Neural cell (in vitro differentiated cells): Measurements from ENCODE around the gene PRKAG3. TPM values are rescaled to one million over a fixed set of nuclear protein-coding genes. Genes with fewer than 3 reads are reported as not detected.

ENCODE experiments used
- H2AFZ ChIP-seq: fragments of 200-600, 300-800 bp; sonication (generic), shearing (Covaris generic); 2 replicates; pipeline ENCODE4 v1.6.0; 2014; ENCODE audit warnings: low read depth, mild to moderate bottlenecking, antibody characterized with exemption, low read length, moderate library complexity
- H3F3A ChIP-seq: fragments of 200-600 bp; shearing (Covaris generic); 2 replicates; pipeline ENCODE4 v1.6.1; 2016; ENCODE audit warnings: mild to moderate bottlenecking, moderate library complexity, mixed read lengths, antibody characterized with exemption, low read length; ENCODE audit not compliant: insufficient read depth, poor library complexity, severe bottlenecking
- H3K27ac ChIP-seq: fragments of 200-600, 300-800 bp; sonication (generic), shearing (Covaris generic); 2 replicates; pipeline ENCODE4 v1.5.1; 2014; ENCODE audit warnings: mild to moderate bottlenecking, low read length, moderate library complexity
- H3K27me3 ChIP-seq: fragments of 300-800, 200-600 bp; sonication (generic), shearing (Covaris generic); 2 replicates; pipeline ENCODE4 v1.6.0; 2014; ENCODE audit warnings: mild to moderate bottlenecking, low read depth, low read length, moderate library complexity; ENCODE audit not compliant: insufficient read depth
- H3K36me3 ChIP-seq: fragments of 300-800, 200-600 bp; sonication (generic), shearing (Covaris generic); 2 replicates; pipeline ENCODE4 v1.5.1; 2014; ENCODE audit warnings: mild to moderate bottlenecking, antibody characterized with exemption, low read length, moderate library complexity; ENCODE audit not compliant: insufficient read depth
- H3K4me2 ChIP-seq: fragments of 300-800, 200-600 bp; sonication (generic), shearing (Covaris generic); 2 replicates; pipeline ENCODE4 v1.6.0; 2014; ENCODE audit warnings: mild to moderate bottlenecking, low read length
- H3K4me3 ChIP-seq: fragments of 300-800, 200-600 bp; sonication (generic), shearing (Covaris generic); 2 replicates; pipeline ENCODE4 v1.5.1; 2014; ENCODE audit warnings: mild to moderate bottlenecking, low read length, moderate library complexity
- H3K79me2 ChIP-seq: fragments of 200-600 bp; shearing (Covaris generic); replicated peaks from 2 replicates; pipeline ENCODE4 v1.6.0; 2014; ENCODE audit warnings: mild to moderate bottlenecking, low read length, moderate library complexity; ENCODE audit not compliant: insufficient read depth
- H3K9ac ChIP-seq: fragments of 300-800, 200-600 bp; sonication (generic), shearing (Covaris generic); 2 replicates; pipeline ENCODE4 v1.6.1; 2016; ENCODE audit warnings: mild to moderate bottlenecking, low read length, mixed read lengths
- H3K9me2 ChIP-seq: fragments of 200-600 bp; shearing (Covaris generic); 2 replicates; pipeline ENCODE4 v1.6.1; 2016; ENCODE audit warnings: mild to moderate bottlenecking, low read length, mixed read lengths; ENCODE audit not compliant: insufficient read depth
- H3K9me3 ChIP-seq: fragments of 200-600, 300-800 bp; sonication (generic), shearing (Covaris generic); 2 replicates; pipeline ENCODE4 v1.6.1; 2016; ENCODE audit warnings: mild to moderate bottlenecking, mixed run types, low read length, moderate library complexity, mixed read lengths
- H4K20me1 ChIP-seq: fragments of 200-600 bp; shearing (Covaris generic); 2 replicates; pipeline ENCODE4 v1.6.1; 2016; ENCODE audit warnings: mild to moderate bottlenecking, mixed run types; ENCODE audit not compliant: insufficient read depth
- EP300 ChIP-seq: fragments of 450-650 bp; conservative IDR thresholded peaks from 2 replicates; pipeline ENCODE4 v1.6.1; 2014; ENCODE audit warnings: antibody characterized with exemption, mild to moderate bottlenecking, moderate library complexity; ENCODE audit not compliant: poor library complexity, severe bottlenecking
- EZH2 ChIP-seq: fragments of 200-600, 300-800 bp; shearing (Covaris generic), sonication (generic); IDR thresholded peaks from 2 replicates; pipeline ENCODE4 v1.6.1; 2014; ENCODE audit warnings: antibody characterized with exemption, low read length, borderline replicate concordance, mild to moderate bottlenecking; ENCODE audit not compliant: insufficient read depth, poor library complexity, severe bottlenecking
- MXI1 ChIP-seq: fragments of 450-650 bp; conservative IDR thresholded peaks from 2 replicates; pipeline ENCODE4 v1.6.1; 2014; ENCODE audit warnings: antibody characterized with exemption, mild to moderate bottlenecking; ENCODE audit not compliant: poor library complexity, severe bottlenecking
- POLR2AphosphoS5 ChIP-seq: IDR thresholded peaks from 2 replicates; pipeline ENCODE4 v1.6.1; 2012
- RAD21 ChIP-seq: fragments of 450-650 bp; conservative IDR thresholded peaks from 2 replicates; pipeline ENCODE4 v1.6.1; 2014; ENCODE audit warnings: antibody characterized with exemption, mild to moderate bottlenecking, moderate library complexity
- SMC3 ChIP-seq: fragments of 450-650 bp; conservative IDR thresholded peaks from 2 replicates; pipeline ENCODE4 v1.6.1; 2014; ENCODE audit warnings: antibody characterized with exemption, mild to moderate bottlenecking, moderate library complexity; ENCODE audit not compliant: poor library complexity
- TAF1 ChIP-seq: IDR thresholded peaks from 2 replicates; pipeline ENCODE4 v1.6.1; 2012; ENCODE audit warnings: low read depth
- polyA plus RNA-seq: library from polyadenylated mRNA; depleted of rRNA; stranded (reverse); fragments of >200 nt; gene quantifications from 2 replicates; pipeline ENCODE4 v1.2.3, GENCODE V29; 2014
- TF ChIP-seq, protein P1 (sequence below): IDR thresholded peaks from 2 replicates; pipeline ENCODE4 v1.6.1; 2012; ENCODE audit warnings: borderline replicate concordance
- TF ChIP-seq, protein P2 (sequence below): fragments of 450-650 bp; IDR thresholded peaks from 2 replicates; pipeline ENCODE4 v1.5.1; 2014; ENCODE audit warnings: antibody characterized with exemption, mild to moderate bottlenecking, moderate library complexity; ENCODE audit not compliant: poor library complexity, severe bottlenecking

PRKAG3 gene
- polyA plus RNA-seq, 1 donor from 2014 or later: not detected

DNA sequence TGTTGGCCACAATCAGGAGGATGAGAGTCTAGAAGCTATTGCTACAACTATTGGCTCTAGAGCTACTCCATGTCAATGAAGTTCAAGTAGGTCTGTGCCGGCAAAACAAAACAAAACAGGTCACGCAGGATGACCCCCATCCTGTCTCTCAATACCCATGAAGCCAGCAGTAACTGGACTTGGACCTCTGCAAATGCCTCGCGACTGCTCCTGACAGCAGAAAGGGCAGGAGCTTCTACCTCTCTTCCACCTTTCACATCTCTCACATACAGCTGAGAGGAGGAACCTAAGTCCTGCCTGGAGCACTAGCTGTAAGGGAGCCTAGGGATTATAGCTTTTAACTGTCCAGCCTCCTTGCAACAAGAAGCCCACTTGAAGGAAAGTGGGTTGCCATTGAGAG is 16.0 kb downstream of the PRKAG3 start:
- H3K9me3 ChIP-seq: no peaks in the 10 kb centered on the region
- H3K27ac ChIP-seq: no peak overlapping the region
- H4K20me1 ChIP-seq: no peaks in the 10 kb centered on the region
- H3K4me3 ChIP-seq: no peak overlapping the region
- H3K79me2 ChIP-seq: no peaks in the 10 kb centered on the region
- no peaks in the 10 kb centered on the region for H3F3A ChIP-seq
- no peaks in the 10 kb centered on the region for H3K36me3 ChIP-seq
- no peak overlapping the region for H2AFZ ChIP-seq
- H3K4me2 ChIP-seq: no peak overlapping the region
- no peak overlapping the region for H3K9ac ChIP-seq
- no peaks in the 10 kb centered on the region for H3K27me3 ChIP-seq
- TF ChIP-seq RAD21 (no peak), TAF1 (no peak), SMC3 (no peak), EP300 (no peak), EZH2 (no peak), MXI1 (no peak), POLR2AphosphoS5 (no peak)
- TF ChIP-seq, protein P1, sequence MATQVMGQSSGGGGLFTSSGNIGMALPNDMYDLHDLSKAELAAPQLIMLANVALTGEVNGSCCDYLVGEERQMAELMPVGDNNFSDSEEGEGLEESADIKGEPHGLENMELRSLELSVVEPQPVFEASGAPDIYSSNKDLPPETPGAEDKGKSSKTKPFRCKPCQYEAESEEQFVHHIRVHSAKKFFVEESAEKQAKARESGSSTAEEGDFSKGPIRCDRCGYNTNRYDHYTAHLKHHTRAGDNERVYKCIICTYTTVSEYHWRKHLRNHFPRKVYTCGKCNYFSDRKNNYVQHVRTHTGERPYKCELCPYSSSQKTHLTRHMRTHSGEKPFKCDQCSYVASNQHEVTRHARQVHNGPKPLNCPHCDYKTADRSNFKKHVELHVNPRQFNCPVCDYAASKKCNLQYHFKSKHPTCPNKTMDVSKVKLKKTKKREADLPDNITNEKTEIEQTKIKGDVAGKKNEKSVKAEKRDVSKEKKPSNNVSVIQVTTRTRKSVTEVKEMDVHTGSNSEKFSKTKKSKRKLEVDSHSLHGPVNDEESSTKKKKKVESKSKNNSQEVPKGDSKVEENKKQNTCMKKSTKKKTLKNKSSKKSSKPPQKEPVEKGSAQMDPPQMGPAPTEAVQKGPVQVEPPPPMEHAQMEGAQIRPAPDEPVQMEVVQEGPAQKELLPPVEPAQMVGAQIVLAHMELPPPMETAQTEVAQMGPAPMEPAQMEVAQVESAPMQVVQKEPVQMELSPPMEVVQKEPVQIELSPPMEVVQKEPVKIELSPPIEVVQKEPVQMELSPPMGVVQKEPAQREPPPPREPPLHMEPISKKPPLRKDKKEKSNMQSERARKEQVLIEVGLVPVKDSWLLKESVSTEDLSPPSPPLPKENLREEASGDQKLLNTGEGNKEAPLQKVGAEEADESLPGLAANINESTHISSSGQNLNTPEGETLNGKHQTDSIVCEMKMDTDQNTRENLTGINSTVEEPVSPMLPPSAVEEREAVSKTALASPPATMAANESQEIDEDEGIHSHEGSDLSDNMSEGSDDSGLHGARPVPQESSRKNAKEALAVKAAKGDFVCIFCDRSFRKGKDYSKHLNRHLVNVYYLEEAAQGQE: no peak
- TF ChIP-seq, protein P2, sequence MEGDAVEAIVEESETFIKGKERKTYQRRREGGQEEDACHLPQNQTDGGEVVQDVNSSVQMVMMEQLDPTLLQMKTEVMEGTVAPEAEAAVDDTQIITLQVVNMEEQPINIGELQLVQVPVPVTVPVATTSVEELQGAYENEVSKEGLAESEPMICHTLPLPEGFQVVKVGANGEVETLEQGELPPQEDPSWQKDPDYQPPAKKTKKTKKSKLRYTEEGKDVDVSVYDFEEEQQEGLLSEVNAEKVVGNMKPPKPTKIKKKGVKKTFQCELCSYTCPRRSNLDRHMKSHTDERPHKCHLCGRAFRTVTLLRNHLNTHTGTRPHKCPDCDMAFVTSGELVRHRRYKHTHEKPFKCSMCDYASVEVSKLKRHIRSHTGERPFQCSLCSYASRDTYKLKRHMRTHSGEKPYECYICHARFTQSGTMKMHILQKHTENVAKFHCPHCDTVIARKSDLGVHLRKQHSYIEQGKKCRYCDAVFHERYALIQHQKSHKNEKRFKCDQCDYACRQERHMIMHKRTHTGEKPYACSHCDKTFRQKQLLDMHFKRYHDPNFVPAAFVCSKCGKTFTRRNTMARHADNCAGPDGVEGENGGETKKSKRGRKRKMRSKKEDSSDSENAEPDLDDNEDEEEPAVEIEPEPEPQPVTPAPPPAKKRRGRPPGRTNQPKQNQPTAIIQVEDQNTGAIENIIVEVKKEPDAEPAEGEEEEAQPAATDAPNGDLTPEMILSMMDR: no peak
- no peaks in the 10 kb centered on the region for H3K9me2 ChIP-seq

DNA sequence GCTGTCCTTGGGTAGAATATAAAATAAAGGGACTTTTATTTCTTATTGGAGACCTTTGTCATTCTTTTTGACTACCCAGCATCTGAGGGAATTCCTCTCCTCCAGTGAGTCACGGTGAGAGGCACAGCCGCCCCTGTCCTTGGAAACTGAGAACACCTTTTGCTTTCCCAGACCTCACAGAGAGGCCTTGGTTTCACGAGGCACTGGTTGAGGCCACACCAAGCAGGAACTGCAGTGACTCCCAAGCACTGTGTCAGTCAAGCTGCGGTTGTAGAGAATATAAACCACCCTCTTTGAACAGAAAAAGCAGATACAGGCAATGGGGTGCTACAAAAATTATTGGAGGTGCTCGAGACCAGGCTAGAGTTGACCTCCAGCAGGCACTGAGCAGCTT is 16.4 kb downstream of the PRKAG3 start:
- Histone ChIP-seq H4K20me1 (no peaks in the 10 kb centered on the region), H3K9me3 (no peaks in the 10 kb centered on the region), H3K27me3 (no peaks in the 10 kb centered on the region), H3K9me2 (no peaks in the 10 kb centered on the region), H3K9ac (no peak overlapping the region), H3K79me2 (no peaks in the 10 kb centered on the region), H3K4me2 (no peak overlapping the region), H3F3A (no peaks in the 10 kb centered on the region), H3K36me3 (no peaks in the 10 kb centered on the region), H3K27ac (no peak overlapping the region), H3K4me3 (no peak overlapping the region), H2AFZ (no peak overlapping the region)
- TF ChIP-seq EZH2 (no peak), RAD21 (no peak), POLR2AphosphoS5 (no peak), SMC3 (no peak), MXI1 (no peak), EP300 (no peak), TAF1 (no peak)
- TF ChIP-seq, protein P2: no peak
- TF ChIP-seq, protein P1: no peak
